ENCODE results near the gene ADAMTS2. TPM values are rescaled to one million over a fixed set of nuclear protein-coding genes. Genes with fewer than 3 reads are reported as not detected.

ADAMTS2 gene
- total and polyA plus RNA-seq, 2 of the 4 experiments (the other 2 are of a cell fraction), result 19.0 to 58.8 TPM

DNA sequence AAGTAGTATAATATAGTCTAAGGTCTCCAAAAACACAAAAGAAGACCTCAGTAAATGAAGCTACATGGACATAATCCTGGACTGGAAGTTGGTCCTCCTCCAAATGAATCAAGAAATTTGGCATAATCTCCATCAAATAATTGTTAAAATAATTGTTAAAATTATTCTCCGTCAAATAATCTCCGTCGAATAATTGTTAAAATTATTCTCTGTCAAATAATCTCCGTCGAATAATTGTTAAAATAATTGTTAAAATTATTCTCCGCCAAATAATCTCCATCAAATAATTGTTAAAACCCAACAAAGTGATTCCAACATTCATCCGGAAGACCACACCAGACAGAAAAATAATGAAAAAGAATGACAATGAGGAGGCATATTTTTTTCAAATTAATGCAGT, 130.6 kb downstream of the ADAMTS2 start:
- Histone ChIP-seq H4K8ac (ENCODE audit: low read depth in 2 of 2, low read length in 2 of 2) (no peak overlapping the region), H4K20me1 (ENCODE audit: insufficient read depth, low read length) (peaks cover 14% of the 10 kb centered on the region; the same call in 1 of the 2 replicates), H3K56ac (ENCODE audit: extremely low read depth, insufficient read depth, low read length) (no peak overlapping the region), H3K14ac (replicated peaks; ENCODE audit: low read depth, low read length) (no peak overlapping the region), H4K91ac (ENCODE audit: insufficient read depth, low read depth, low read length) (no peak overlapping the region), H4K5ac (ENCODE audit: low read depth, low read length) (no peak overlapping the region), H3K18ac (ENCODE audit: low read depth, low read length) (no peak overlapping the region), H2AK9ac (replicated peaks; ENCODE audit: low read depth, low read length, poor library complexity) (no peak overlapping the region), H2AK5ac (ENCODE audit: low read depth, low read length) (no peak overlapping the region), H3K27me3 (ENCODE audit: control insufficient read depth, insufficient read depth, low read length) (no peaks in the 10 kb centered on the region), H3K4me2 (ENCODE audit: low read depth, low read length) (no peak overlapping the region), H2BK5ac (ENCODE audit: low read depth, low read length, poor library complexity, severe bottlenecking) (no peak overlapping the region), H3K79me1 (ENCODE audit: low read depth in 1 of 2, low read length in 2 of 2) (peaks cover 8 to 51% of the 10 kb centered on the region in 2 experiments), H2BK20ac (ENCODE audit: low read depth, low read length) (no peak overlapping the region), H3K4ac (ENCODE audit: low read depth, low read length) (no peak overlapping the region), H3K23ac (ENCODE audit: low read depth, low read length) (no peak overlapping the region), H3K4me3 (ENCODE audit: insufficient read depth, low read depth, low read length) (no peak overlapping the region), H2BK120ac (ENCODE audit: low read depth, low read length) (no peak overlapping the region), H2BK15ac (ENCODE audit: low read depth, low read length) (no peak overlapping the region), H3K27ac (ENCODE audit: insufficient read depth, low read length) (no peak overlapping the region), H3K4me1 (ENCODE audit: control insufficient read depth, insufficient read depth, low read length) (peaks cover 15% of the 10 kb centered on the region), H3K36me3 (ENCODE audit: control insufficient read depth, insufficient read depth, low read length) (peaks cover 2% of the 10 kb centered on the region; the same call in 1 of the 2 replicates), H3K9ac (ENCODE audit: low read depth, low read length) (no peak overlapping the region), H3K9me1 (ENCODE audit: insufficient read depth, low read length) (peaks cover 5% of the 10 kb centered on the region), H3K9me3 (ENCODE audit: control insufficient read depth, insufficient read depth, low read length) (no peaks in the 10 kb centered on the region), H2AFZ (replicated peaks; ENCODE audit: low read length, poor library complexity) (no peak overlapping the region)
- DNase-seq (no peak), ATAC-seq (ENCODE audit: low read depth) (no peak)
- CTCF ChIA-PET, result no interaction called here
- WGBS, 2 experiments (ENCODE audit: extremely low coverage in 2 of 2, insufficient read length in 1 of 2), result no CpG with 5 or more reads among the region's 7 CpGs
- TF ChIP-seq NFE2L2 (IDR thresholded peaks at IDR 0.05; ENCODE audit: low read depth, low read length) (no peak), RCOR1 (IDR thresholded peaks at IDR 0.05; ENCODE audit: insufficient replicate concordance, low read length) (no peak), MAZ (IDR thresholded peaks at IDR 0.05; ENCODE audit: borderline replicate concordance, low read depth, low read length) (no peak), MAFK (IDR thresholded peaks at IDR 0.05; ENCODE audit: low read depth, low read length) (no peak), POLR2A (IDR thresholded peaks at IDR 0.05; ENCODE audit: low read depth, low read length) (no peak), RFX5 (IDR thresholded peaks at IDR 0.05; ENCODE audit: low read depth, low read length) (no peak), SMC3 (IDR thresholded peaks at IDR 0.05; ENCODE audit: low read depth, low read length) (no peak), FOS (IDR thresholded peaks at IDR 0.05; ENCODE audit: low read depth, low read length) (no peak), RAD21 (IDR thresholded peaks at IDR 0.05; ENCODE audit: low read length) (no peak), CHD1 (IDR thresholded peaks at IDR 0.05; ENCODE audit: low read depth, low read length) (no peak), MXI1 (IDR thresholded peaks at IDR 0.05; ENCODE audit: borderline replicate concordance, low read depth, low read length) (no peak), CEBPB (IDR thresholded peaks at IDR 0.05; ENCODE audit: low read depth, low read length) (no peak), BHLHE40 (IDR thresholded peaks at IDR 0.05; ENCODE audit: low read depth, low read length) (no peak)
- TF ChIP-seq, protein P1, sequence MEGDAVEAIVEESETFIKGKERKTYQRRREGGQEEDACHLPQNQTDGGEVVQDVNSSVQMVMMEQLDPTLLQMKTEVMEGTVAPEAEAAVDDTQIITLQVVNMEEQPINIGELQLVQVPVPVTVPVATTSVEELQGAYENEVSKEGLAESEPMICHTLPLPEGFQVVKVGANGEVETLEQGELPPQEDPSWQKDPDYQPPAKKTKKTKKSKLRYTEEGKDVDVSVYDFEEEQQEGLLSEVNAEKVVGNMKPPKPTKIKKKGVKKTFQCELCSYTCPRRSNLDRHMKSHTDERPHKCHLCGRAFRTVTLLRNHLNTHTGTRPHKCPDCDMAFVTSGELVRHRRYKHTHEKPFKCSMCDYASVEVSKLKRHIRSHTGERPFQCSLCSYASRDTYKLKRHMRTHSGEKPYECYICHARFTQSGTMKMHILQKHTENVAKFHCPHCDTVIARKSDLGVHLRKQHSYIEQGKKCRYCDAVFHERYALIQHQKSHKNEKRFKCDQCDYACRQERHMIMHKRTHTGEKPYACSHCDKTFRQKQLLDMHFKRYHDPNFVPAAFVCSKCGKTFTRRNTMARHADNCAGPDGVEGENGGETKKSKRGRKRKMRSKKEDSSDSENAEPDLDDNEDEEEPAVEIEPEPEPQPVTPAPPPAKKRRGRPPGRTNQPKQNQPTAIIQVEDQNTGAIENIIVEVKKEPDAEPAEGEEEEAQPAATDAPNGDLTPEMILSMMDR (conservative IDR thresholded peaks at IDR 0.05; ENCODE audit: low read depth, low read length), result no peak
- TF ChIP-seq, protein P2, sequence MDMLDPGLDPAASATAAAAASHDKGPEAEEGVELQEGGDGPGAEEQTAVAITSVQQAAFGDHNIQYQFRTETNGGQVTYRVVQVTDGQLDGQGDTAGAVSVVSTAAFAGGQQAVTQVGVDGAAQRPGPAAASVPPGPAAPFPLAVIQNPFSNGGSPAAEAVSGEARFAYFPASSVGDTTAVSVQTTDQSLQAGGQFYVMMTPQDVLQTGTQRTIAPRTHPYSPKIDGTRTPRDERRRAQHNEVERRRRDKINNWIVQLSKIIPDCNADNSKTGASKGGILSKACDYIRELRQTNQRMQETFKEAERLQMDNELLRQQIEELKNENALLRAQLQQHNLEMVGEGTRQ (IDR thresholded peaks at IDR 0.05; ENCODE audit: low read depth, low read length), result no peak
- TF ChIP-seq, protein P3, sequence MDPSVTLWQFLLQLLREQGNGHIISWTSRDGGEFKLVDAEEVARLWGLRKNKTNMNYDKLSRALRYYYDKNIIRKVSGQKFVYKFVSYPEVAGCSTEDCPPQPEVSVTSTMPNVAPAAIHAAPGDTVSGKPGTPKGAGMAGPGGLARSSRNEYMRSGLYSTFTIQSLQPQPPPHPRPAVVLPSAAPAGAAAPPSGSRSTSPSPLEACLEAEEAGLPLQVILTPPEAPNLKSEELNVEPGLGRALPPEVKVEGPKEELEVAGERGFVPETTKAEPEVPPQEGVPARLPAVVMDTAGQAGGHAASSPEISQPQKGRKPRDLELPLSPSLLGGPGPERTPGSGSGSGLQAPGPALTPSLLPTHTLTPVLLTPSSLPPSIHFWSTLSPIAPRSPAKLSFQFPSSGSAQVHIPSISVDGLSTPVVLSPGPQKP (IDR thresholded peaks at IDR 0.05; ENCODE audit: borderline replicate concordance, low read depth, low read length), result no peak
- intact Hi-C loops (cut with micrococcal nuclease), result loop anchor here (5.0 kb wide), 1 partner anchor 128 kb away; no protein-coding TSS in a partner anchor
- POLR2A ChIA-PET (ENCODE audit: unreplicated experiment), result no interaction called here
- dilution Hi-C loops (cut with HindIII; ENCODE audit: low sequenced_read_pairs, unreplicated experiment), result no loop called here
- in situ Hi-C loops (cut with MboI; ENCODE audit: low sequenced_read_pairs), result no loop called here
- no TSS peak for BruUV-seq (replicated peaks)
